Measurements from ENCODE around the gene BAIAP2L1. TPM values are rescaled to one million over a fixed set of nuclear protein-coding genes. Genes with fewer than 3 reads are reported as not detected.

BAIAP2L1 gene
- total and polyA plus RNA-seq, 12 donors = 16.9 to 49.0 (median 24.3) TPM

DNA sequence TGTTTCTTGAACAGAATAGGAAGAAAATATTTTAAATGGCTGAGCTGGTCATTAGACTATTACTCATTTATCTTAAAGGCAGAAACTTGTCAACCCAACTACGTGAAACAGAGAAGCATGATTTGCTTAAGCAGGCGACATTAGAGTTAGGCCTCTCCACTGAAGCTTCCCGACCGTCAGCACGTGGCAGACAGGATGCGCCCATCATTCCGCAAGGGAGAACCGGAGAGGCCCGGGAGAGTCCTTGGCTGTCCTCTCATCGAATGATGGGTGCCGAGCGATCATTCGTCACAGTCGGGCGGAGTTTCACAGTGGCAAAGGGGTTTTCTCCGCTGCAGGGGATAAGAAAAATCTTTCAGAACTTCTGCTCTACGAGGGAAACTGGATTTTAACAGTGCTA, 107.6 kb downstream of the BAIAP2L1 start:
- H3K27me3 ChIP-seq = no peaks in the 10 kb centered on the region
- H3K27ac ChIP-seq = no peak overlapping the region
- TF ChIP-seq, protein P1, sequence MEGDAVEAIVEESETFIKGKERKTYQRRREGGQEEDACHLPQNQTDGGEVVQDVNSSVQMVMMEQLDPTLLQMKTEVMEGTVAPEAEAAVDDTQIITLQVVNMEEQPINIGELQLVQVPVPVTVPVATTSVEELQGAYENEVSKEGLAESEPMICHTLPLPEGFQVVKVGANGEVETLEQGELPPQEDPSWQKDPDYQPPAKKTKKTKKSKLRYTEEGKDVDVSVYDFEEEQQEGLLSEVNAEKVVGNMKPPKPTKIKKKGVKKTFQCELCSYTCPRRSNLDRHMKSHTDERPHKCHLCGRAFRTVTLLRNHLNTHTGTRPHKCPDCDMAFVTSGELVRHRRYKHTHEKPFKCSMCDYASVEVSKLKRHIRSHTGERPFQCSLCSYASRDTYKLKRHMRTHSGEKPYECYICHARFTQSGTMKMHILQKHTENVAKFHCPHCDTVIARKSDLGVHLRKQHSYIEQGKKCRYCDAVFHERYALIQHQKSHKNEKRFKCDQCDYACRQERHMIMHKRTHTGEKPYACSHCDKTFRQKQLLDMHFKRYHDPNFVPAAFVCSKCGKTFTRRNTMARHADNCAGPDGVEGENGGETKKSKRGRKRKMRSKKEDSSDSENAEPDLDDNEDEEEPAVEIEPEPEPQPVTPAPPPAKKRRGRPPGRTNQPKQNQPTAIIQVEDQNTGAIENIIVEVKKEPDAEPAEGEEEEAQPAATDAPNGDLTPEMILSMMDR (IDR thresholded peaks at IDR 0.05) = no peak
- no peak for TF ChIP-seq POLR2A (IDR thresholded peaks at IDR 0.05)
- DNase-seq = peak in 1 of 7 donors; percentile 33
- no peaks in the 10 kb centered on the region for H3K9me3 ChIP-seq (replicated peaks in 1 of 3)
- WGBS, 4 donors = 69 to 77% (median 75%) methylated on average over 17 of the region's 17 CpGs
- H3K4me3 ChIP-seq = no peak overlapping the region
- intact Hi-C loops (cut with DNase I) = no loop called here
- H3K36me3 ChIP-seq (replicated peaks in 1 of 2) = peaks cover 0 to 35% of the 10 kb centered on the region in 2 donors
- H3K4me1 ChIP-seq (replicated peaks in 1 of 2) = peaks cover 0 to 10% of the 10 kb centered on the region in 2 donors

DNA sequence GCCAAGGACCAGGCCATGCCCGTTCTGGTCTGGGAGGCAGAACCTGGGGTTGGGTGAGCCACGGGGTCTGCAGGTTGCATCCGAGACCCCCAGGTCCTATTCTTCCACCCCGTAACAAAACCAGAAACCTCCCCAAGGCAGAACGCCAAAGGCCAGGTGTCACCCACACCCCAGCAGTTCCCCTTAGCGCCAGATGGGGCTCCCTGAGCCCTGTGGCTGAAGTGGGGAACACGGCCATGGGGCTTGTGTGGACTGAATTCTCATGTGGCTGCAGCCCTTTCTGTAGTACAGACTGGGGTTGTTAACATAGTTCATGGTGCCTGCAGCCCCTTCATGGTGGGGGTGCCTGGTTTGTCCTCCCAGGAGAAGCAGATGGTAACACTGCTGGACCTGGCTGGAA, 109.2 kb downstream of the BAIAP2L1 start:
- H3K36me3 ChIP-seq (replicated peaks in 1 of 2) = peaks cover 0 to 40% of the 10 kb centered on the region in 2 donors

DNA sequence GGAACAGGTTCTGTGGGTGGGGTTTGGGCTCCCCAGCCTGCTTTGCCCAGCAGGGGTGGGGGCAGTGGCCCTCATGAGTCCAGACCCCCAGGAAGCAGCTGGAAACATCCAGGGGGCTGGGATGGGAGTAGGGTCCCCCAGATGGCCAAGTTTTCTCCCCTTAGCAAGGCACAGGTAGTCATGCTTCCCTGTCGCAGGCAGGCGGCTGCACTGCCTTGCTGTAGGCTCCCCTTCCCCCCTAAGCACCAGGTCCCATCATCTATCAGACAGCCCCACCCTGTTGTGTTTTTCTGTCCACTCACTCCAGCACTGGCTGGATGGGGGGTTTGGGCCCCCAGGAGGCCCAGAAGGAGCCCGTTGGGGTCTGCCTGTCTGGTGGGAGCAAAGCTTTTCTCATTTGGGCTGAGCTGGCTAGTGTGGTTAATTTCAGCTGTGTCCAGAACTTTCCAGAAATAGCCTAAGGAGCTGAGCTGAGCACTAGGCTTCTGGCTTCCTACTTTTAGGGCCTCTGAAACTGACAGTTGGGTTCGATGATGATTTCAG, 111.5 kb downstream of the BAIAP2L1 start:
- no peak for DNase-seq
- H3K27me3 ChIP-seq = no peaks in the 10 kb centered on the region
- 65 to 83% (median 77%) methylated on average over 3 to 4 of the region's 4 CpGs for WGBS, 4 donors
- H3K4me3 ChIP-seq = no peak overlapping the region
- no peaks in the 10 kb centered on the region for H3K9me3 ChIP-seq (replicated peaks in 1 of 3)
- H3K27ac ChIP-seq = peak overlapping the region in 3 of 5 donors; percentile 28 to 71 (median 51)
- peaks cover 0 to 40% of the 10 kb centered on the region in 2 donors for H3K36me3 ChIP-seq (replicated peaks in 1 of 2)
- H3K4me1 ChIP-seq (replicated peaks in 1 of 2) = peaks cover 32 to 48% of the 10 kb centered on the region in 2 donors
- no peak for TF ChIP-seq POLR2A (IDR thresholded peaks at IDR 0.05)
- TF ChIP-seq, protein P1 (IDR thresholded peaks at IDR 0.05) = no peak
- intact Hi-C loops (cut with DNase I) = no loop called here

More for the DNA sequence above, 109.2 kb downstream of the BAIAP2L1 start:
- TF ChIP-seq POLR2A (IDR thresholded peaks at IDR 0.05) = no peak
- TF ChIP-seq, protein P1 (IDR thresholded peaks at IDR 0.05) = peak in 2 of 6 experiments; percentile 14 to 27
- DNase-seq = no peak
- WGBS, 4 donors = 73 to 85% (median 80%) methylated on average over 5 to 7 of the region's 7 CpGs
- intact Hi-C loops (cut with DNase I) = no loop called here
- Histone ChIP-seq H3K4me1 (replicated peaks in 1 of 2) (peaks cover 9 to 25% of the 10 kb centered on the region in 2 donors), H3K9me3 (replicated peaks in 1 of 3) (no peaks in the 10 kb centered on the region), H3K4me3 (no peak overlapping the region), H3K27me3 (no peaks in the 10 kb centered on the region), H3K27ac (no peak overlapping the region)

DNA sequence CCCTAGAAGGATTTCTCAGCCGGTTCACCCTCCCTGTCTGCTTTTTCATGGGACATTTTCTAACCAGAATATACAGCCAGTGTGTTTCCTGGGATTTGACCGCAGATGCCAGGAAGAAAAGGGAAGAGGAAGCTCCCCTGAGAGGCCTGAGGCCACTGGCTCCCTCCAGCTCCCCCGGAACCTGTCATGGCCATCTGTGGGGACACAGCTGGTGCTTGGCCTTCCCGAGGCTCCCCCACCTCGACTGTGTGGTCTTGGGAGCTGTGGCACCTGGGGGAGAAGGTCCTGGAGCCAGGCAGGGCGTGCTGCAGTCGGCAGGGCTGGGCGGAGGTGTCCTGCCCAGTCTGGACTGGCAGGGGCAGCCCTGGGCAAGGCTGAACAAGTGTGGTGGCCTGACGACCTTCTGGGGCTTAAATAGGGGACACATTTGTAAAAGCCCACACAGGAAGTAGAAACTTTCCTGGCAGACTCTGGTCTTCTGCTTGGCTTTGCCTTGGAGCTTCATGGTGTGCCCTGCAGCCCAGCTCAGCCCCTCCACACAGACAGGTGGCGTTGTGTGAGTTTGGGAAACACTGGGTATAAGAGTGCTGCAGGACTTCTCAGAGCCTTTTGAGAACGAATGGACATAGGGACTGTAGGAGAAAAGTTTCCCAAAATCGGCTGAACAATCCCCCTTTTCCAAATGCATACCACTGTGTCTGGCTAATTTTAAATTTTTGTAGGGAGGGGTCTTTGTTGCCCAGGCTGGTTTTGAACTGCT, 112.6 kb downstream of the BAIAP2L1 start:
- Histone ChIP-seq H3K9me3 (replicated peaks in 1 of 3) (no peaks in the 10 kb centered on the region), H3K27me3 (no peaks in the 10 kb centered on the region), H3K4me3 (no peak overlapping the region), H3K4me1 (replicated peaks in 1 of 2) (peaks cover 43 to 60% of the 10 kb centered on the region in 2 donors), H3K27ac (peak overlapping the region in 2 of 5 donors; percentile 91 to 98), H3K36me3 (replicated peaks in 1 of 2) (peaks cover 0 to 30% of the 10 kb centered on the region in 2 donors)
- 57 to 66% (median 60%) methylated on average over 6 to 12 of the region's 12 CpGs for WGBS, 4 donors
- intact Hi-C loops (cut with DNase I) = no loop called here
- peak in 1 of 7 donors; percentile 27 for DNase-seq
- TF ChIP-seq, protein P1 (IDR thresholded peaks at IDR 0.05) = no peak
- TF ChIP-seq POLR2A (IDR thresholded peaks at IDR 0.05) = no peak

All from adrenal gland (tissue), 12 donors.